Vagina (tissue), 2 donors: Measurements from ENCODE around the gene ZFP2.

Experiments
- POLR2A ChIP-seq, 2 donors: fragments of 450-650 bp; IDR thresholded peaks; one replicate each; pipeline ENCODE4 v1.6.1; 2017; ENCODE audit warnings: antibody characterized with exemption in 2 of 2, mild to moderate bottlenecking in 2 of 2, moderate library complexity in 2 of 2
- POLR2AphosphoS5 ChIP-seq, 2 donors: sonication (generic); formaldehyde crosslinking; IDR thresholded peaks; one replicate each; pipeline ENCODE4 v1.9.0; 2017; ENCODE audit warnings: antibody characterized with exemption in 2 of 2, mild to moderate bottlenecking in 2 of 2, low read depth in 1 of 2; ENCODE audit not compliant: insufficient read depth in 1 of 2
- TF ChIP-seq, protein P1 (sequence below), 3 experiments: fragments of 450-650 bp in 2 of 3; fragments of 200-600 bp in 1 of 3; sonication (generic) in 1 of 3; IDR thresholded peaks; one replicate each; pipeline ENCODE4 v1.5.1; 2017 to 2019; ENCODE audit warnings: antibody characterized with exemption in 3 of 3, mild to moderate bottlenecking in 2 of 3, moderate library complexity in 2 of 3

DNA sequence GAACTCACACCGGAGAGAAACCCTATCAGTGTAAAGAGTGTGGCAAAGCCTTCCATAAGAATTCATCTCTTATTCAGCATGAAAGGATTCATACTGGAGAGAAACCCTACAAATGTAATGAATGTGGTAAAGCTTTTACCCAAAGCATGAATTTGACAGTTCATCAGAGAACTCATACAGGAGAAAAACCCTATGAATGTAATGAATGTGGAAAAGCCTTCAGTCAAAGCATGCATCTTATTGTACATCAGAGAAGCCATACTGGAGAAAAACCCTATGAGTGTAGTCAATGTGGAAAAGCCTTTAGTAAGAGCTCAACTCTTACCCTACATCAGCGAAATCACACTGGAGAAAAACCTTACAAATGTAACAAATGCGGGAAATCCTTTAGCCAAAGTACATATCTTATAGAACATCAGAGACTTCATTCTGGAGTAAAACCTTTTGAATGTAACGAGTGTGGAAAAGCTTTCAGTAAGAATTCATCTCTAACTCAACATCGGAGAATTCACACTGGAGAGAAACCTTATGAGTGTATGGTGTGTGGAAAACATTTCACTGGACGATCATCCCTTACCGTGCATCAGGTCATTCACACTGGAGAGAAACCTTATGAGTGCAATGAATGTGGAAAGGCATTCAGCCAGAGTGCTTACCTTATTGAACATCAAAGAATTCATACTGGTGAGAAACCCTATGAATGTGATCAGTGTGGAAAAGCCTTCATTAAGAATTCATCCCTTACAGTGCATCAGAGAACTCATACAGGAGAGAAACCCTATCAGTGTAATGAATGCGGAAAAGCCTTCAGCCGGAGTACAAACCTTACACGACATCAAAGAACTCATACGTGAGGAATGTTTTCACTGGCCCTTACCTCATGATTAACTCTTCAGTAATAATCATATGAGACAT, 36.4 kb downstream of the ZFP2 start:
- TF ChIP-seq POLR2AphosphoS5 (IDR thresholded peaks at IDR 0.05; ENCODE audit: insufficient read depth in 1 of 2, low read depth in 1 of 2) (no peak), POLR2A (IDR thresholded peaks at IDR 0.05) (no peak)
- TF ChIP-seq, protein P1, sequence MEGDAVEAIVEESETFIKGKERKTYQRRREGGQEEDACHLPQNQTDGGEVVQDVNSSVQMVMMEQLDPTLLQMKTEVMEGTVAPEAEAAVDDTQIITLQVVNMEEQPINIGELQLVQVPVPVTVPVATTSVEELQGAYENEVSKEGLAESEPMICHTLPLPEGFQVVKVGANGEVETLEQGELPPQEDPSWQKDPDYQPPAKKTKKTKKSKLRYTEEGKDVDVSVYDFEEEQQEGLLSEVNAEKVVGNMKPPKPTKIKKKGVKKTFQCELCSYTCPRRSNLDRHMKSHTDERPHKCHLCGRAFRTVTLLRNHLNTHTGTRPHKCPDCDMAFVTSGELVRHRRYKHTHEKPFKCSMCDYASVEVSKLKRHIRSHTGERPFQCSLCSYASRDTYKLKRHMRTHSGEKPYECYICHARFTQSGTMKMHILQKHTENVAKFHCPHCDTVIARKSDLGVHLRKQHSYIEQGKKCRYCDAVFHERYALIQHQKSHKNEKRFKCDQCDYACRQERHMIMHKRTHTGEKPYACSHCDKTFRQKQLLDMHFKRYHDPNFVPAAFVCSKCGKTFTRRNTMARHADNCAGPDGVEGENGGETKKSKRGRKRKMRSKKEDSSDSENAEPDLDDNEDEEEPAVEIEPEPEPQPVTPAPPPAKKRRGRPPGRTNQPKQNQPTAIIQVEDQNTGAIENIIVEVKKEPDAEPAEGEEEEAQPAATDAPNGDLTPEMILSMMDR (IDR thresholded peaks at IDR 0.05), result no peak
